ENCODE results near the gene CHMP2A. TPM values are rescaled to one million over a fixed set of nuclear protein-coding genes. Genes with fewer than 3 reads are reported as not detected.

The CHMP2A gene
- polyA plus RNA-seq, 1 donor from 2014 or later = 189 TPM

DNA sequence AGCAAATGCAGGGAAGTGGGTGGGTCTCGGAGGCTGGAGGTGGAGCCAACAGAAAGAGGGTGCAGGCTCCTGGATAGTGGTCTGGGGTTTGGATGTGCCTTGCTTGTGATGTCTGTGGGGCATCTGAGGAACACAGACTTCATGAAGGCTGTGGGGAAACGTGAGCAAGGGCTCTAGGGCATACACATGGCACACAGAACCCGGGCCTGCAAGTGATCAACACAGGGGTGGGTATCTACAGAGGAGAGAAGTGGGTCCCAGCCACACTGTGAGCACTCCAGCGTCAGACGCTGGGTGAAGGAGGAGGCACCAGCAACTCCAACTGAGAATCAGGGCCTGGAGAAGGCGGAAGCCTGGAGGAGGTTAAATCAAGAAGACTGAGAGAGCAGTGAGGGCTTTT lies 8.9 kb upstream of the CHMP2A start:
- no peaks in the 10 kb centered on the region for H3K36me3 ChIP-seq (ENCODE audit: insufficient read depth, low read length)
- H3K79me2 ChIP-seq (replicated peaks; ENCODE audit: insufficient read depth, low read length) = no peaks in the 10 kb centered on the region
- H3K4me2 ChIP-seq (ENCODE audit: low read length) = no peak overlapping the region
- H4K20me1 ChIP-seq (ENCODE audit: insufficient read depth) = no peaks in the 10 kb centered on the region
- TF ChIP-seq RAD21 (conservative IDR thresholded peaks at IDR 0.05) (no peak), EZH2 (IDR thresholded peaks at IDR 0.05; ENCODE audit: borderline replicate concordance, insufficient read depth, low read length, poor library complexity, severe bottlenecking) (no peak), TAF1 (IDR thresholded peaks at IDR 0.05; ENCODE audit: low read depth) (no peak), MXI1 (conservative IDR thresholded peaks at IDR 0.05; ENCODE audit: poor library complexity, severe bottlenecking) (no peak), SMC3 (conservative IDR thresholded peaks at IDR 0.05; ENCODE audit: poor library complexity) (no peak), EP300 (conservative IDR thresholded peaks at IDR 0.05; ENCODE audit: poor library complexity, severe bottlenecking) (no peak), POLR2AphosphoS5 (IDR thresholded peaks at IDR 0.05) (no peak)
- TF ChIP-seq, protein P1, sequence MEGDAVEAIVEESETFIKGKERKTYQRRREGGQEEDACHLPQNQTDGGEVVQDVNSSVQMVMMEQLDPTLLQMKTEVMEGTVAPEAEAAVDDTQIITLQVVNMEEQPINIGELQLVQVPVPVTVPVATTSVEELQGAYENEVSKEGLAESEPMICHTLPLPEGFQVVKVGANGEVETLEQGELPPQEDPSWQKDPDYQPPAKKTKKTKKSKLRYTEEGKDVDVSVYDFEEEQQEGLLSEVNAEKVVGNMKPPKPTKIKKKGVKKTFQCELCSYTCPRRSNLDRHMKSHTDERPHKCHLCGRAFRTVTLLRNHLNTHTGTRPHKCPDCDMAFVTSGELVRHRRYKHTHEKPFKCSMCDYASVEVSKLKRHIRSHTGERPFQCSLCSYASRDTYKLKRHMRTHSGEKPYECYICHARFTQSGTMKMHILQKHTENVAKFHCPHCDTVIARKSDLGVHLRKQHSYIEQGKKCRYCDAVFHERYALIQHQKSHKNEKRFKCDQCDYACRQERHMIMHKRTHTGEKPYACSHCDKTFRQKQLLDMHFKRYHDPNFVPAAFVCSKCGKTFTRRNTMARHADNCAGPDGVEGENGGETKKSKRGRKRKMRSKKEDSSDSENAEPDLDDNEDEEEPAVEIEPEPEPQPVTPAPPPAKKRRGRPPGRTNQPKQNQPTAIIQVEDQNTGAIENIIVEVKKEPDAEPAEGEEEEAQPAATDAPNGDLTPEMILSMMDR (IDR thresholded peaks at IDR 0.05; ENCODE audit: poor library complexity, severe bottlenecking) = no peak
- TF ChIP-seq, protein P2, sequence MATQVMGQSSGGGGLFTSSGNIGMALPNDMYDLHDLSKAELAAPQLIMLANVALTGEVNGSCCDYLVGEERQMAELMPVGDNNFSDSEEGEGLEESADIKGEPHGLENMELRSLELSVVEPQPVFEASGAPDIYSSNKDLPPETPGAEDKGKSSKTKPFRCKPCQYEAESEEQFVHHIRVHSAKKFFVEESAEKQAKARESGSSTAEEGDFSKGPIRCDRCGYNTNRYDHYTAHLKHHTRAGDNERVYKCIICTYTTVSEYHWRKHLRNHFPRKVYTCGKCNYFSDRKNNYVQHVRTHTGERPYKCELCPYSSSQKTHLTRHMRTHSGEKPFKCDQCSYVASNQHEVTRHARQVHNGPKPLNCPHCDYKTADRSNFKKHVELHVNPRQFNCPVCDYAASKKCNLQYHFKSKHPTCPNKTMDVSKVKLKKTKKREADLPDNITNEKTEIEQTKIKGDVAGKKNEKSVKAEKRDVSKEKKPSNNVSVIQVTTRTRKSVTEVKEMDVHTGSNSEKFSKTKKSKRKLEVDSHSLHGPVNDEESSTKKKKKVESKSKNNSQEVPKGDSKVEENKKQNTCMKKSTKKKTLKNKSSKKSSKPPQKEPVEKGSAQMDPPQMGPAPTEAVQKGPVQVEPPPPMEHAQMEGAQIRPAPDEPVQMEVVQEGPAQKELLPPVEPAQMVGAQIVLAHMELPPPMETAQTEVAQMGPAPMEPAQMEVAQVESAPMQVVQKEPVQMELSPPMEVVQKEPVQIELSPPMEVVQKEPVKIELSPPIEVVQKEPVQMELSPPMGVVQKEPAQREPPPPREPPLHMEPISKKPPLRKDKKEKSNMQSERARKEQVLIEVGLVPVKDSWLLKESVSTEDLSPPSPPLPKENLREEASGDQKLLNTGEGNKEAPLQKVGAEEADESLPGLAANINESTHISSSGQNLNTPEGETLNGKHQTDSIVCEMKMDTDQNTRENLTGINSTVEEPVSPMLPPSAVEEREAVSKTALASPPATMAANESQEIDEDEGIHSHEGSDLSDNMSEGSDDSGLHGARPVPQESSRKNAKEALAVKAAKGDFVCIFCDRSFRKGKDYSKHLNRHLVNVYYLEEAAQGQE (IDR thresholded peaks at IDR 0.05; ENCODE audit: borderline replicate concordance) = no peak
- peaks cover 7% of the 10 kb centered on the region for H3F3A ChIP-seq (ENCODE audit: insufficient read depth, low read length, poor library complexity, severe bottlenecking)
- no peak overlapping the region for H3K4me3 ChIP-seq (ENCODE audit: low read length)
- H3K9me2 ChIP-seq (ENCODE audit: insufficient read depth, low read length) = no peaks in the 10 kb centered on the region
- no peak overlapping the region for H2AFZ ChIP-seq (ENCODE audit: low read depth, low read length)
- H3K9ac ChIP-seq (ENCODE audit: low read length) = no peak overlapping the region
- no peaks in the 10 kb centered on the region for H3K27me3 ChIP-seq (ENCODE audit: insufficient read depth, low read depth, low read length)
- no peaks in the 10 kb centered on the region for H3K9me3 ChIP-seq (ENCODE audit: low read length)
- no peak overlapping the region for H3K27ac ChIP-seq (ENCODE audit: low read length)

DNA sequence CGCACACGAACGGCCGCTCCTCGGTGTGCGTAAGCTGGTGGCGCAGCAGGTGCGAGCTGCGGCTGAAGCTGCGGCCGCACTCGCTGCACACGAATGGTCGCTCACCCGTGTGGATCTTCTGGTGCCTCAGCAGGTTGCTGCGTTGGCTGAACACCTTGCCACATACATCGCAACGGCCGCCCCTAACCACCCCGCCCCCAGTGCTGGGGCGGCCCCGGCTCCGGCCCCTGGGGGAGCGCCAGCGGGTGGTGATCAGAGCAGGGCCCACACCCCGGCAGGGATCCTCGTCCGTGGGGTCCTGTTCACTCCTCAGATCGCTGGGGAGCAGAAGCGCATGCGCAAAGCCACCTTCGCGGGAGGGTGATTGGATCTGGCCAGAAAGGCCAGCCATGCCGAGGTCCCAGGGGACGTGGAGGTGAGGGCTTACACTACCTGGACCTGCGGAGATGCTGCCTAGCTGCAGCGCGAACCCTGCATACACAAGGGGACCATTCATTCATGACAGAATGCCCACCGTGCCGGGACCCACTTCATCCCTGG lies 8.2 kb upstream of the CHMP2A start:
- no peaks in the 10 kb centered on the region for H3K9me2 ChIP-seq (ENCODE audit: insufficient read depth, low read length)
- peaks cover 7% of the 10 kb centered on the region for H3F3A ChIP-seq (ENCODE audit: insufficient read depth, low read length, poor library complexity, severe bottlenecking)
- no peak overlapping the region for H3K4me2 ChIP-seq (ENCODE audit: low read length)
- no peaks in the 10 kb centered on the region for H3K36me3 ChIP-seq (ENCODE audit: insufficient read depth, low read length)
- no peak overlapping the region for H3K27ac ChIP-seq (ENCODE audit: low read length)
- H3K9me3 ChIP-seq (ENCODE audit: low read length) = no peaks in the 10 kb centered on the region
- no peaks in the 10 kb centered on the region for H3K79me2 ChIP-seq (replicated peaks; ENCODE audit: insufficient read depth, low read length)
- H3K9ac ChIP-seq (ENCODE audit: low read length) = peak overlapping the region; percentile 20
- H2AFZ ChIP-seq (ENCODE audit: low read depth, low read length) = no peak overlapping the region
- TF ChIP-seq RAD21 (conservative IDR thresholded peaks at IDR 0.05) (no peak), POLR2AphosphoS5 (IDR thresholded peaks at IDR 0.05) (no peak), EP300 (conservative IDR thresholded peaks at IDR 0.05; ENCODE audit: poor library complexity, severe bottlenecking) (no peak), SMC3 (conservative IDR thresholded peaks at IDR 0.05; ENCODE audit: poor library complexity) (no peak), TAF1 (IDR thresholded peaks at IDR 0.05; ENCODE audit: low read depth) (no peak), MXI1 (conservative IDR thresholded peaks at IDR 0.05; ENCODE audit: poor library complexity, severe bottlenecking) (no peak), EZH2 (IDR thresholded peaks at IDR 0.05; ENCODE audit: borderline replicate concordance, insufficient read depth, low read length, poor library complexity, severe bottlenecking) (no peak)
- TF ChIP-seq, protein P2 (IDR thresholded peaks at IDR 0.05; ENCODE audit: borderline replicate concordance) = no peak
- TF ChIP-seq, protein P1 (IDR thresholded peaks at IDR 0.05; ENCODE audit: poor library complexity, severe bottlenecking) = no peak
- peak overlapping the region; percentile 58 for H3K4me3 ChIP-seq (ENCODE audit: low read length)
- H4K20me1 ChIP-seq (ENCODE audit: insufficient read depth) = no peaks in the 10 kb centered on the region
- no peaks in the 10 kb centered on the region for H3K27me3 ChIP-seq (ENCODE audit: insufficient read depth, low read depth, low read length)
